SIG-M5 treated with dmso at 0.1 percent for 504 hours (cell line): ENCODE data around the gene CHTOP.
"Not testable (repeated sequence)": the region's sequence is repeated elsewhere in the genome, so short reads cannot be mapped to it uniquely, and the experiment has no call there.

Source experiments
- DNase-seq: peaks from one replicate; lab custom pipeline; 2025; ENCODE audit not compliant: unreplicated experiment; lab: John Stamatoyannopoulos, UW

The CHTOP gene

DNA sequence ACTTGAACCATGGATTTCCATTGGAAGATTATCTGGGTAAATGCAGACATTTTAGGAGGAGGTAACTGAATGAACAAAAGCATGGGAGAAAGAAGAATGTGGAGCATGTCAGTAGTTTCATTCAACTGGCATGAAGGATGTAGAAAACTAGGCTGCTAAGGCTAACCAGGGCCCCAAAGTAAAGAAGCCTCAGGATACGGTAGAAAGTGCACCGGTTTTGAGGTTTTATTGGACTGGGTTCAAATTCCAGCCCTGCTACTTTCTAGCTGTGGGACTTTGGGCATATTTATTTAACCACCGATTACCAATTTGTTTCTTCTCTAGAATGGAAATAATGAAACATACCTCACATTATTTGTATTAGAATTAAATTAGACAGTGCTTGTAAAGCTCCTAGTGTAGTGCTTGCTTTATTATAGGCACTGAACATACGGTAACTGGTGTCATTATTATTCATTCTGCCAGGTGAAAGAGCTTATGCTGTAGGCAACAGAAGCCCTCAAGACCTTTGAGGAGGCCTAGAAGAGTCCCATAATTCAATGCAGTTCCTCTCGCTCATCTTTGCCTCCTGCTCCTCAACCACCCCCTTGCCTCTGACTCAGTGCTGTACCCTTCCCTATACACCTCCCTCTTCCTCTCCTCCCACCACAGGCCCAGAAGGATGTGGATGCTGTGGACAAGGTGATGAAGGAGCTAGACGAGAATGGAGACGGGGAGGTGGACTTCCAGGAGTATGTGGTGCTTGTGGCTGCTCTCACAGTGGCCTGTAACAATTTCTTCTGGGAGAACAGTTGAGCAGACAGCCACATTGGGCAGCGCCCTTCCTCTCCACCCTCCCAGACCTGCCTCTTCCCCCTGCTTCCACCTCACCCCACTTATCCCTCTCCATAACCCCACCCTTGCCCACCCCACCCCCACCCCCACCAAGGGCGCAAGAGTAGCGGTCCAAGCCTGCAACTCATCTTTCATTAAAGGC, 2.5 kb upstream of the CHTOP start:
- no peak for DNase-seq

GRCh38 chr1:153633161-153633753, 609 bp upstream of the CHTOP start:
- no peak for DNase-seq

DNA sequence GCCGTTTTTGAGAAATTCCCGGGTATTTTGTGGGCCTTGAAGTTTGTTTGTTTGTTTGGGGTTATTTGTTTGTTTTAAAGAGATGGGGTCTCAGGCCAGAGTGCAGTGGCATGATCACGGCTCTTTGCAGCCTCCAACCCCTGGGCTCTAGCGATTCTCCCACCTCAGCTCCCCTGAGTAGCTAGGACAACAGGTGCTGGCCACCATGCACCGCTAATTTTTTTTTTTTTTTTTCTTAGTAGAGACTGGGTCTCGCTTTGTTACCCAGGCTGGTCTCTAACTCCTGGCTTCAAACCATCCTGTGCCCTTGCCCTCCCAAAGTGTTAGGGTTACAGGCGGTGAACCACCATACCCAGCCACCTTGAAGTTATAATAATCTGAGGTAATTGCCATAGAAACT, 2.0 kb downstream of the CHTOP start:
- no peak for DNase-seq

DNA sequence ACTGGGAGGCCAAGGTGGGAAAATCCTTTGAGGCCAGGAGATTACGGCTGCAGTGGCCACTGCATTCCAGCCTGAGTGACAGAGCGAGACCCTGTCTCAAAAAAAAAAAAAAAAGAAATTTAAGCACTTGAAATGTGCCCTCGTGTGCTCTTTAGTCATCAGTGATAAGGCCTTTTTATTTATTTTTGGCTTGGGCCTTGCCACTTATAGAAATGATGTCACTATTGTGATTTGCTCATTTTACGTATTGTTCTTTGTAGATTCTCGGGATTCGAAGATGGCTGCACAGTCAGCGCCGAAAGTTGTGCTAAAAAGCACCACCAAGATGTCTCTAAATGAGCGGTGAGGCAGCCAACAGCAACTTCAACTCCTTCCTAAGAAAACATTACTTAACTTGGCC, 2.4 kb downstream of the CHTOP start:
- no peak for DNase-seq

GRCh38 chr1:153638261-153638660, 4.4 kb downstream of the CHTOP start:
- DNase-seq = no peak

- no peak for DNase-seq
Measured at GRCh38 chr1:153639280-153639679, 5.4 kb downstream of the CHTOP start.

- DNase-seq = not testable (repeated sequence)
Measured at GRCh38 chr1:153640213-153640612, 6.3 kb downstream of the CHTOP start.

DNA sequence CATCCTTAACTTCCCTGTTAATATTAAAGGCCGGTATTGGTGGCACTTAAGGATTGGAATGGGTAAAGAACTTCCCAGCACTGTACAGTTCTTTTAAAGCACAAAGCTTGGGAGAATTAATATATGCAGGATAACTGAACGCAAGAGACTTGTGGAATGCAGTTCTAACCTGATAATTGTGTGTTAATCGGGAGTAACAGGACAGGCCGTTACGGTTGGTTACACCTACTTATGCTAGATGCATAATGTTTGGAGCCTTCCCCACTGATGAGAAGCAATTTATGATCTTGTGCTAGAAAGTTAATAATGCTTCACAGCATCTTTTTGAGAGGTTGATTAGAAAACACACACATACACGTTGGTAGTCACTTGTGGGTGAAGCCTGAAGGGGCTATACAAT, 7.0 kb downstream of the CHTOP start:
- DNase-seq = no peak

- no peak for DNase-seq
Measured at GRCh38 chr1:153642161-153642560, 8.3 kb downstream of the CHTOP start.

DNA sequence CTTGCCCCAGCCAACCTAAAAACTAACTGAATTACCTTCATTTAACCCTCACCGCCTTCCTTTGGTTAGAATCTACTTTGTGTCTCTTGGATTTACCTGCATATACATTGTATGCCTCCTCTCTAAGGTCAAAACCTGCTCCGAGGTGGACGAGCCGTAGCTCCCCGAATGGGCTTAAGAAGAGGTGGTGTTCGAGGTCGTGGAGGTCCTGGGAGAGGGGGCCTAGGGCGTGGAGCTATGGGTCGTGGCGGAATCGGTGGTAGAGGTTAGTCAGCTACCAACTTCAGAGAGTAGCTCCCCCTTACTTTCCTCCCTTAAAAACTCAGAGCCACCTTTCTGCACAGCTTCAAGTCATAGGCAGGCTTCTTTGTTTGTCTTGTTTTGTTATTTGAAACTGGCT, 9.2 kb downstream of the CHTOP start:
- DNase-seq = no peak

DNA sequence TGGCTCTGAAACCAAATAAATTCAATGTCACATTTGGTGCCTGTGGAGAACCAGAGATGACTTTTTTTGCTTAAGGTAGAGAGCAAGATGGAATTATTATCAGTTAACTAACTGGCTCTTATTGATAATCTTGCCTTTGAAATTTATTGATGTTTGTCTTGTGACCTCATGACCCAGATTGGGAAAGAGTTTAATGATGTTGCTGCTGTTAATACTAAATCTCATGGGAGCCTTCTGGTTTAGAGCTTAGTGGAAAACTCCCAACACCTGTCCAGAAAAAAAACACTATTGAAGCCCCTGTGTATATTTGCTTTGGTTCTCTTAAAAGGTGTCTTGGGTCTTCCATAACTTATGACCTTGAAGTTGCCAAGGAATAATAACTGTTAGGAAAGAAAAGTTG, 9.9 kb downstream of the CHTOP start:
- no peak for DNase-seq

DNA sequence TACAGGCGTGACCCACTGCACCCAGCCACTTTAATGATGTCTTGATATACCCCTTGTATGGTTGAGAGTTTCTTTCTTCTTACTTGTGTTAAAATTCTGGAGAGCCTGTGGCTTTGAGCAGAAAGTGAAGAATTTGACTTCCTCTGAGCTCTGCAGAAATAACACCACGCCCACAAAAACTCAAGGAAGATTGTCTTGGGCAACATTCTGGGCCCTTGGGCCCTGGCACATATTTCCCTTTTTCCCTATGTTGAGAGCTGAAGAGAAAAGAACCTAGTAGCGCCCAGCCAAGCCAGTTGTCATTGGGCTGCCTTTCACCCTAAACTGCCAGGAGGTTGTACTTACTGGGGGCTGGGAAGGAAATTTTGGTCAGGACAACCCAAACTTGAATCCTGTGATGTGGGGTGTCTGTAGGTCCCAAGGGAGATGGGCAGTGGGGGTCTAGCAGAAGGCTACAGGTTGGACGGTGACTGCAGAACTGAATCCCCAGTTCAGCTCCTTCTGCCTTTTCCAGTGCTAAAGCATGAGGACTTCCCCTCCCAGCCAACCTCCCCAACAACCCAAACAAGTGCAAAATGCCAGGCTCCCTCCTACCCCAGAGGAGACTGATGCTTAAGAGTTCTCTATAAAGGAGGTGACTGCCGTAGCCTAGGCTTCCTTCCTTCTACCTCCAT, 12.9 kb downstream of the CHTOP start:
- peak; percentile 43 for DNase-seq

DNA sequence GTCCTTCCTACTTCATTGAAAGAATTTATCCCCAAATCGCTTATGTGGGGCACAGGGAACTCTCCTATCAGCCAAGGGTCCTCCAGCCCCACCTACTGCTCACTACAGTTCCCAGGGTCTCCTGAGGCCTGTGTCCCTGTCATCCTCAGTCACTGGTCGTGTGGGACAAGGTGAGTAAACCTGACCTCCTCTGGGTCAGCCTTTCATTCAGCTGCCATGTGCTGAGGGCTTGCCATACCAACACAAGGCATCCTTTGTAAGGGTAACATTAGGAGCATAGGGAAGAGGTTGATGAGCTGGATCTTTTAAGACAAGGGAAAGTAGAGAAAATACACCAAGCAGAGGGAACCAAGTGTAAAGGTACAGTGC, 13.5 kb downstream of the CHTOP start:
- DNase-seq = no peak

DNA sequence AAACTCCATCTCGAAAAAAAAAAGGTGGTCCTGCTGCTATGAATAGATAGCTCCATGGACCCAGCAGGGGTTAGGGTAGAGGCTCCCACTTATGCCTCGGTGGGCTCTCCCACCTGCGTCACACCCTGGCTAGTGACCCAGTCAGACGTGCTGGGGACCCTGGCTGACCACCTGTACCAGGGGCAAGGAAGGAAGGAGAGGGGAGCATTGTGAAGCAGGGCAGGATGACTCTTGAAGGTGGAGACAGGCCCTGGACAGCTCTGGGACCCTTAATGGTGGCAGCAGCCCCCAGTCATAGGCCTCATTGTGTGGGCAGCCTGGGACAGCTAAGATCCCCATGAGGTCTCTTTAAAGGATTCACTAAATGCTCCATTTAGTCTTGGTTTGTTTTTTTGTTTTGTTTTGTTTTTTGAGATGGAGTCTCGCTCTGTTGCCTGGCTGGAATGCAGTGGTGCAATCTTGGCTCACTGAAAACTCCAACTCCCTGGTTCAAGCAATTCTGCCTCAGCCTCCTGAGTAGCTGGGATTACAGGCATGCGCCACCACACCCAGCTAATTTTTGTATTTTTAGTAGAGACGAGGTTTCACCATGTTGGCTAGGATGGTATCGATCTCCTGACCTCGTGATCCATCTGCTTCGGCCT, 14.3 kb downstream of the CHTOP start:
- no peak for DNase-seq

GRCh38 chr1:153649137-153649862, 15.4 kb downstream of the CHTOP start:
- DNase-seq = no peak

DNA sequence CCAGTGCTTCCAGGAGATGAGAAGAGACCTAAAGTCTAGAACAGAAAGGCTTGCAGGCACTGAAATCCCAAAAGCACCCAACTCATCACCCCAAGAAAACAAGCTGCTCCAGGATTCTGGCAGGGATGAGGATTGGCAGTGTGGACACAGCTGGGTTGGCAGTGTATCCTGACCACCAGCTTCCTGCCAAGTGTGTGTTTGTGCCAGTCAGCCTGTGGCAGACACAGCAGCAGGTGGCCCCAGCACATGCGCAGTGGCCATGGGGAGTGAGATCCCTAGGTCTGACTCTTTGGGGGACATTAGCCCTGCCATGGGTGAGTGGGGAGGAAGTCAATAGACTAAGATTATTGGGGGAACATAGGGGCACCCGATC, 16.0 kb downstream of the CHTOP start:
- no peak for DNase-seq

GRCh38 chr1:153651771-153652170, 17.9 kb downstream of the CHTOP start:
- no peak for DNase-seq

GRCh38 chr1:153652805-153653500, 19.1 kb downstream of the CHTOP start:
- DNase-seq = no peak

- DNase-seq = no peak
Measured at GRCh38 chr1:153655333-153655732, 21.5 kb downstream of the CHTOP start.
